Endometrial microvascular endothelial cells (primary cell): ENCODE measurements around the gene CSF3R. TPM values are rescaled to one million over a fixed set of nuclear protein-coding genes. Genes with fewer than 3 reads are reported as not detected.

Source experiments
- in situ Hi-C: cut with HindIII; loops from 2 replicates; pipeline ENCODE4 v1.10.0; 2017; ENCODE audit warnings: low sequenced_read_pairs, low pct_unique_long_range_greater_than_20kb; ENCODE audit errors: inconsistent ontology term
- total RNA-seq: library from RNA; depleted of rRNA; stranded (reverse); fragments of >200 nt; gene quantifications from one replicate; pipeline ENCODE4 v1.2.3, GENCODE V29; 2015; ENCODE audit errors: inconsistent ontology term

Gene CSF3R
- total RNA-seq, 1 donor from 2014 or later, result not detected

- in situ Hi-C loops, result no loop called here
Measured at GRCh38 chr1:36442337-36442736, 40.4 kb downstream of the CSF3R start.

- in situ Hi-C loops, result no loop called here
Measured at GRCh38 chr1:36440646-36441045, 42.1 kb downstream of the CSF3R start.

- in situ Hi-C loops, result no loop called here
Measured at GRCh38 chr1:36440044-36440443, 42.7 kb downstream of the CSF3R start.

- in situ Hi-C loops, result no loop called here
Measured at GRCh38 chr1:36438715-36439114, 44.0 kb downstream of the CSF3R start.

- in situ Hi-C loops, result no loop called here
Measured at GRCh38 chr1:36436821-36437220, 45.9 kb downstream of the CSF3R start.

GRCh38 chr1:36433102-36433501 is 49.6 kb downstream of the CSF3R start:
- in situ Hi-C loops, result no loop called here

- in situ Hi-C loops, result no loop called here
Measured at GRCh38 chr1:36432616-36433015, 50.1 kb downstream of the CSF3R start.

- in situ Hi-C loops, result no loop called here
Measured at GRCh38 chr1:36425791-36426190, 56.9 kb downstream of the CSF3R start.

GRCh38 chr1:36421649-36422048 is 61.1 kb downstream of the CSF3R start:
- in situ Hi-C loops, result no loop called here

GRCh38 chr1:36420836-36421317 is 61.8 kb downstream of the CSF3R start:
- in situ Hi-C loops, result no loop called here

GRCh38 chr1:36420409-36420808 is 62.3 kb downstream of the CSF3R start:
- in situ Hi-C loops, result no loop called here

- in situ Hi-C loops, result no loop called here
Measured at GRCh38 chr1:36419569-36419968, 63.1 kb downstream of the CSF3R start.

GRCh38 chr1:36419140-36419539 is 63.6 kb downstream of the CSF3R start:
- in situ Hi-C loops, result no loop called here

- in situ Hi-C loops, result no loop called here
Measured at GRCh38 chr1:36417931-36418330, 64.8 kb downstream of the CSF3R start.

Other genes starting within 250 kb of the CSF3R start
- gene SH3D21, start 176.5 kb downstream of the CSF3R start, total RNA-seq, result 0.84 TPM
- gene EVA1B, start 159.3 kb downstream of the CSF3R start, total RNA-seq, result 86.7 TPM
- gene STK40, start 97.0 kb downstream of the CSF3R start, total RNA-seq, result 29.4 TPM
- 68.4 TPM for gene LSM10, start 85.0 kb downstream of the CSF3R start, total RNA-seq
- 7.9 TPM for gene OSCP1, start 32.5 kb downstream of the CSF3R start, total RNA-seq
- gene MRPS15, start 18.5 kb downstream of the CSF3R start, total RNA-seq, result 85.2 TPM